GM21786 (cell line): ENCODE data around the gene CNTNAP1.

Experiments used
- ATAC-seq: cut with Tn5 transposase; IDR thresholded peaks from one replicate; pipeline ENCODE4 v1.9.1; 2021; ENCODE audit not compliant: unreplicated experiment

The CNTNAP1 gene

GRCh38 chr17:42685831-42686230 lies 3.5 kb downstream of the CNTNAP1 start:
- ATAC-seq = no peak

GRCh38 chr17:42686520-42687128 lies 4.3 kb downstream of the CNTNAP1 start:
- ATAC-seq = no peak

GRCh38 chr17:42687707-42688320 lies 5.5 kb downstream of the CNTNAP1 start:
- ATAC-seq = no peak

- no peak for ATAC-seq
Measured at GRCh38 chr17:42690596-42690995, 8.3 kb downstream of the CNTNAP1 start.

GRCh38 chr17:42691021-42691545 lies 8.8 kb downstream of the CNTNAP1 start:
- no peak for ATAC-seq

GRCh38 chr17:42692489-42692888 lies 10.2 kb downstream of the CNTNAP1 start:
- ATAC-seq = no peak

DNA sequence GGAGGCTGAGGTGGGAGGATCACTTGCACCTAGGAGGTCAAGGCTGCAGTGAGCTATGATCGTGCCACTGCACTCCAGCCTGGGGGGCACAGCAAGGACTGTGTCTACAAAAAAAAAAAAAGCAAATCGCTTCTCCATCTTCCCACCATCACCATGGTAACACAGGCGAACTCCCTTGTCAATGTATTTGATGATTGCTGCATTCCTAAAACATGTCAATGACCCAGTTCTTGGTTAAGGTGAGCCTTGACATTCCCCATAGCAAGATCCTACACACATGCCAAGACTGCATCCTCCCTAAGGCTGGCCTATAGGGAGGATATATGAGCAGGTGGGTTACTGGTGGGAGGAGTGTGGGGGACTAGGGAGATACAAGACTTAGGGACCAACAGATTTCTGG lies 12.2 kb downstream of the CNTNAP1 start:
- ATAC-seq = no peak

DNA sequence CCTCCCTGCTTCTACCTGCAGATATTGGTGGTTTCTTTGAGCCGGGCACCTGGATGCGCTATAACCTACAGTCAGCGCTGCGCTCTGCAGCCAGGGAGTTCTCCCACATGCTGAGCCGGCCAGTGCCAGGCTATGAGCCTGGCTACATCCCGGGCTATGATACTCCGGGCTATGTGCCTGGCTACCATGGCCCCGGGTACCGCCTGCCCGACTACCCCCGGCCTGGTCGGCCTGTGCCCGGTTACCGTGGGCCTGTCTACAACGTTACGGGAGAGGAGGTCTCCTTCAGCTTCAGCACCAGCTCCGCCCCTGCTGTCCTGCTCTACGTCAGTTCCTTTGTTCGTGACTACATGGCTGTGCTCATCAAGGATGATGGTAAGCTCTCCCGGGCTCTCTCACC lies 13.2 kb downstream of the CNTNAP1 start:
- ATAC-seq = no peak

DNA sequence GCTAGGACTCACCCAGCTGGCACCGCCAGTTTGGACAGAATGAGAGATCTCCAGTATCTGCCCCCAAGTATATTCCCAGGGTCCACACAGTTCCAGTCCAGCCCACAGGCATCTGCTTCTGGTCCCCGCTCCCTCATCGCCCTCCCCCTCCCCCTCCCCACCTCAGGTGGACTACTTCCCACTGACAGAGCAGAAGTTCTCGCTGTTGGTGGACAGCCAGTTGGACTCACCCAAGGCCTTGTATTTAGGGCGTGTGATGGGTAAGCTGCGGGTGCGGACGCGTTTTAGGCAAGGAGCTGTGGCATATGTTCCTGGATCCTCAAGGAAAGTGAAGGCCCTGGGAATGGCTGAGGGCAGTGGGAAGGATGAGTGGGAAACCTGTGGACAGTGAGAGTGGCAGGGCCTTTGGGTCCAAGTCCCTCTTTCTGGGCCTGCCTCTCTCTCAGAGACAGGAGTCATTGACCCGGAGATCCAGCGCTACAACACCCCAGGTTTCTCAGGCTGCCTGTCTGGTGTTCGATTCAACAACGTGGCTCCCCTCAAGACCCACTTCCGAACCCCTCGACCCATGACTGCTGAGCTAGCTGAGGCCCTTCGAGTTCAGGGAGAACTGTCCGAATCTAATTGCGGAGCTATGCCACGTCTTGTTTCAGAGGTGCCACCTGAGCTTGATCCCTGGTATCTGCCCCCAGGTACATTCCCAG lies 14.9 kb downstream of the CNTNAP1 start:
- ATAC-seq = no peak

DNA sequence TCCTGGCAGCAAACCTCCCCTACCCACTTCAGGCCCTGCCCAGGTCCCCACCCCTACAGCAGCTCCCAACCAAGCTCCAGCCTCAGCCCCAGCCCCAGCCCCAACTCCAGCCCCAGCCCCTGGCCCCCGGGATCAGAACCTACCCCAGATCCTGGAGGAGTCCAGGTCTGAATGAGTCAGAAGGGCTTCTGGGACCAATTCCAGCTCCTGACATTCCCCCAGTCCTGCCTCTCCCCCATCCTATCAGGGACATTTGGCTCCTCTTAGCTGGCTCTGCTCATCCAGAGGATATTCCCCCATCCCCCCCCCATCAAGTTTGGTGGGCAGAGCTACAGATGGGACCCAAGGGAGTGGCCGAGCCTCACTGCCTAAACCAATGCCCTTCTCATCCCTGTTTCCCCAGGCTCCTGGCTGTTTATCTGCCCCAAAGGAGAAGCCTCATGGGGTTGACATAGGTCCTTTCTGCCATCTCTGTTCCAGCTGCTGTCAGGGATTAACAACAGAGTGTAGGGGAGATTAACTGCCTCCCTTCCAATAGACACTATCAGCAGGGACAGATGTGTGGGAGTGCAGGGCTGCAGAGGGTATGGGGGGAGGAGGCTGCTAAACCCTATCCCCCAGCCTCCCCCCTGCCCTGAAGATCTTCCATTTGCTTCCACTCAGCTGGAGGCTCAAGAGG lies 16.5 kb downstream of the CNTNAP1 start:
- ATAC-seq = no peak

DNA sequence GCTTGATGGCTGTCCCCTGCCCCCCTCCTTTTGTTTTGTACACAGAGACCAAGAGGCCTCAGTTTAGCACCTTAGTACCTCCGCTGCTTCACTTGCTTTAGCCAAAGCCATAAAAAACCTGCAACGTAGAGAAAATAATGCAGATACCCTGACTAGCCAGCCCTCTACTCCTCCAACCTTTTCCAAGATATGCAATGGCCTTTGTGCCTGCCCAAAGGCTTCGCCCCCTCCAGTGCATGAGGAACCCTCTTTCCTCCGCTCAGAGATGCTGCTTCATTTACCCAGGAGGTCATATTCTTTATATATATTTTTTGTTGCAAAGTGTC lies 17.0 kb downstream of the CNTNAP1 start:
- no peak for ATAC-seq

- ATAC-seq = no peak
Measured at GRCh38 chr17:42700586-42701289, 18.4 kb downstream of the CNTNAP1 start.

DNA sequence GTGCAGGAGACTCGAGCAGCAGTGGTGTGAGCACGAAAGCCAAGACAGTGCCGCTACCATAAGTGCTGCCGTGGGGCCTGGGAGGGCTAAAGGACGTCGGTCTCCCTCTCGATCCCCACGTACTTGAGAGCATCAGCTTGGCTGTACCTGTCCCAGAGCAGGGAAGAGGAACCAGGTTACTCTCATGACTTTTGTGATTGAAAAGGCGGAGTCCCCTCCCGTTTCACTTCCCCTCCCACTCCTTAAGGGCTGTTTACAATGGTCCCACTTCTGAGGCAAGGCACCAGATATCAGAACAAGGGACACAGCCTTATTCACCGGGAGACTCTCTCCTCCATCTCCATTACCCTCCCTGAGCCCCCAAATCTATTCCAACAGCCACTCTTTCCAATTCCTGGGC lies 20.1 kb downstream of the CNTNAP1 start:
- ATAC-seq = no peak

GRCh38 chr17:42704490-42704836 lies 22.1 kb downstream of the CNTNAP1 start:
- ATAC-seq = no peak

GRCh38 chr17:42704837-42705494 lies 22.6 kb downstream of the CNTNAP1 start:
- ATAC-seq = peak; percentile 83

DNA sequence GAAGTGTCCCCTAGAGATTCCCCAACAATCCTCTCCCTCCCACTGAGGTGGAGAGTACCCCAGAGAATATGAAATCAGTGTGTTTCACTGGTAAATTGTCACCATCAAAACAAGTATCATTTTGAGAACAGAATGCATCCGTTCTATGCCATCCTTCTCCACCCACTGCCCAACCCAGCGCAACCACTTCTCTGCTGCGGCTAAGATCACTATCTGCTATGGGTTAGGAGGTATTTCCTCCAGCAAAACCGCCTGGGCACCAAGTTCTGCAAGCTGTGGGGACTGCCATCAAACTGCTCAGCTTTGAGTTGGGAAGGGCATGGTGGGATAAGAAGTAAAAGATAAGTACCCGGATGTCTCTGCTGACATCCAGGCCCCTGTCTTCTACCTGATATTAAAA lies 24.4 kb downstream of the CNTNAP1 start:
- no peak for ATAC-seq

- no peak for ATAC-seq
Measured at GRCh38 chr17:42708588-42708987, 26.3 kb downstream of the CNTNAP1 start.

DNA sequence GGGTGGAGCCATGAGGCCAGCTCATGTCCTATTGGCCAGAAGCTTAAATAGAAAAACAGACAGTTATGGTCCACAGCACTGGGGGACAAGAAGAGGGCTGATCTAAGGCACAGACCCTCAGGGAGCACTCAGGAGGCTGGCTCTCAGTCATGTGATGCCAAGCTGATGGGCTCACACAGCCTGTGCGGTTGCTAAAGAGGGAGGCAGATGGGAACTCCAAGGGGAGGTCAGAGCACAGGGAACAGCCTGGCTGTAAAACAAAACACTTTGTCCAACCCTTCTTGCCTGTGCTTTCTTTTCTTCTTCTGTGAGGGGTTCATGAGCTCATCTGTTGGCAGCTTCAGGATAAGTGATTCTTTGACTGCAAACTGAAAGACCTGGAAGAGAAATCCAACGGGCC lies 27.2 kb downstream of the CNTNAP1 start:
- ATAC-seq = no peak

DNA sequence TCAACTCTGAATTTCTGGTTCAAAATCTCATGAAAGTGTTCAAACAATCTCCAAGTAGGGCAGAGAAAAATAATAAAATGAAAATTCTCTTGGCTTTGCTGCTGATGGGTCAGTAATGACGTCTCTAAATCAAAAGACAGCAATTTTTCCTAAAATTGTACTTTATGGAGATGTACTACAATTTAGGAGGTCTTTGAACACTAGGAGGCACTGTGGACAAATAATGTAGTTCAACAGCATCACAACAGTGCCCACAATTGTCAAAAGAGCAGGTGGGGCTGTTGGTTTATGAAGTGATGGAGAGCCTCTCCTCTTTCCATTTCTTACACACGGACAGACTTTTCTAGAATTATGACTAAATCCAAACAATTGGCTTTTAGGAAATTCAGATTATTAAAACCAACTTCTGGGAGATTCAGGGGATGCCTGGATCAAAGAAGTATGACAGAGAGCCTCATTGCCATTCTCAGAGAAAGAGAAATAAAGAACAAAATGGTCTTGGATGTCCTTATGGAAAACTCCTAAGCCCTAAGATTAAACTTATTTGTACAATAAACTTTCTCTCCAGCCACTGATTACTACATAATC lies 38.8 kb downstream of the CNTNAP1 start:
- ATAC-seq = no peak

DNA sequence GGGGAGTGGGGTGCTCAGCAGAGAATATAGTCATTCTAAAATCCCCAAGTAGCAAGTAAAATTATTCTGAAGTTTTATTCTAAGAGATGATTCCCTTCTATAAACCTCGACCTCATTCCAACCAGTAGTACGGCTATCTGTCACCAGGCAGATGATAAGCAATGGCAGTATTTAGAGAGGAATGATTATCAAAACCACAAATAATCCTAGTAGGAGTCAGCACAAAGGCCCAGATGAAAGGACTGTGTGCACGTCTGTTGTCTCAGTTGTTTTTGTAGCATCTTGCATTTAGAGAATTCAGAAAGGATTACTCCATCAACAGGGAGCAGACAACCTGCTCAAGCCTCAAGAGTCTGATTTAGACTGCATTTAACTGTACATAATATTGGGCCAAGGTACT lies 41.3 kb downstream of the CNTNAP1 start:
- ATAC-seq = no peak
